Eye (tissue), 1 donor: ENCODE results near the gene HDAC4.

Experiments
- DNase-seq: peaks from one replicate; pipeline ENCODE4 v3.0.0-alpha.2; 2015

HDAC4 gene

GRCh38 chr2:239262484-239263230 is 138.2 kb downstream of the HDAC4 start:
- no peak for DNase-seq

- no peak for DNase-seq
Measured at GRCh38 chr2:239261796-239262483, 138.9 kb downstream of the HDAC4 start.

GRCh38 chr2:239261356-239261755 is 139.5 kb downstream of the HDAC4 start:
- no peak for DNase-seq

GRCh38 chr2:239260546-239261327 is 140.1 kb downstream of the HDAC4 start:
- DNase-seq = no peak

GRCh38 chr2:239259603-239260298 is 141.1 kb downstream of the HDAC4 start:
- DNase-seq = no peak

GRCh38 chr2:239259173-239259572 is 141.6 kb downstream of the HDAC4 start:
- no peak for DNase-seq

GRCh38 chr2:239258248-239258647 is 142.6 kb downstream of the HDAC4 start:
- no peak for DNase-seq

GRCh38 chr2:239257511-239257937 is 143.3 kb downstream of the HDAC4 start:
- no peak for DNase-seq

GRCh38 chr2:239256350-239256743 is 144.5 kb downstream of the HDAC4 start:
- DNase-seq = no peak

GRCh38 chr2:239255628-239256349 is 145.0 kb downstream of the HDAC4 start:
- no peak for DNase-seq

- DNase-seq = no peak
Measured at GRCh38 chr2:239255218-239255617, 145.6 kb downstream of the HDAC4 start.

- DNase-seq = no peak
Measured at GRCh38 chr2:239253701-239254436, 147.0 kb downstream of the HDAC4 start.

- DNase-seq = no peak
Measured at GRCh38 chr2:239253264-239253663, 147.6 kb downstream of the HDAC4 start.

GRCh38 chr2:239252801-239253200 is 148.0 kb downstream of the HDAC4 start:
- DNase-seq = no peak

- DNase-seq = no peak
Measured at GRCh38 chr2:239252393-239252792, 148.4 kb downstream of the HDAC4 start.

- DNase-seq = no peak
Measured at GRCh38 chr2:239251971-239252370, 148.8 kb downstream of the HDAC4 start.

GRCh38 chr2:239250216-239251081 is 150.4 kb downstream of the HDAC4 start:
- no peak for DNase-seq

GRCh38 chr2:239249776-239250175 is 151.0 kb downstream of the HDAC4 start:
- peak; percentile 79 for DNase-seq

- no peak for DNase-seq
Measured at GRCh38 chr2:239249048-239249447, 151.8 kb downstream of the HDAC4 start.
